Keratinocyte (primary cell): ENCODE measurements around the gene ASTN2. TPM values are rescaled to one million over a fixed set of nuclear protein-coding genes. Genes with fewer than 3 reads are reported as not detected.

Experiments used
- DNase-seq: peaks from one replicate; pipeline ENCODE4 v3.0.0-alpha.2; 2011; ENCODE audit warnings: low read depth, missing footprints, low spot score
- FAIRE-seq: peaks from 2 replicates; lab custom pipeline; 2011; peaks lifted over from hg19 to GRCh38; lab: Jason Lieb, UNC
- H2AFZ ChIP-seq: 2 replicates; pipeline ENCODE4 v1.6.0; 2012; ENCODE audit warnings: low read length, control low read depth, inconsistent platforms; ENCODE audit not compliant: control insufficient read depth
- H3K27ac ChIP-seq: 2 replicates; pipeline ENCODE4 v1.5.1; 2011; ENCODE audit warnings: low read length; ENCODE audit not compliant: control insufficient read depth, insufficient read depth
- H3K27me3 ChIP-seq: 3 replicates; pipeline ENCODE4 v1.6.0; 2011; ENCODE audit warnings: low read length; ENCODE audit not compliant: control insufficient read depth, insufficient read depth; ENCODE audit errors: extremely low read depth
- H3K36me3 ChIP-seq, 2 experiments: 2 replicates in 1 of 2; 3 replicates in 1 of 2; pipeline ENCODE4 v1.5.1; 2011; ENCODE audit warnings: low read length in 2 of 2, mild to moderate bottlenecking in 1 of 2; ENCODE audit not compliant: control insufficient read depth in 2 of 2, insufficient read depth in 2 of 2; ENCODE audit errors: extremely low read depth in 1 of 2
- H3K4me1 ChIP-seq: 3 replicates; pipeline ENCODE4 v1.5.1; 2011; ENCODE audit warnings: low read length; ENCODE audit not compliant: control insufficient read depth, insufficient read depth; ENCODE audit errors: extremely low read depth
- H3K4me2 ChIP-seq: 3 replicates; pipeline ENCODE4 v1.6.0; 2011; ENCODE audit warnings: low read depth, low read length; ENCODE audit not compliant: control insufficient read depth, insufficient read depth; ENCODE audit errors: extremely low read depth
- H3K4me3 ChIP-seq, 3 experiments: fragments of 200-600 bp in 1 of 3; sonication (generic) in 1 of 3; 2 replicates in 2 of 3; 3 replicates in 1 of 3; pipeline ENCODE4 v1.5.1; 2011 to 2016; ENCODE audit warnings: low read length in 3 of 3, mild to moderate bottlenecking in 3 of 3, control low read depth in 2 of 3, inconsistent platforms in 1 of 3, low read depth in 1 of 3, mixed read lengths in 1 of 3, mixed run types in 1 of 3, moderate library complexity in 1 of 3; ENCODE audit not compliant: control insufficient read depth in 2 of 3, insufficient read depth in 2 of 3; ENCODE audit errors: extremely low read depth in 1 of 3
- H3K79me2 ChIP-seq: 2 replicates; pipeline ENCODE4 v1.6.0; 2012; ENCODE audit warnings: low read length; ENCODE audit not compliant: control insufficient read depth, insufficient read depth
- H3K9ac ChIP-seq: 3 replicates; pipeline ENCODE4 v1.6.0; 2011; ENCODE audit warnings: low read length; ENCODE audit not compliant: control insufficient read depth, insufficient read depth; ENCODE audit errors: extremely low read depth
- H3K9me1 ChIP-seq: 3 replicates; pipeline ENCODE4 v1.6.0; 2011; ENCODE audit warnings: low read length; ENCODE audit not compliant: control insufficient read depth, insufficient read depth; ENCODE audit errors: extremely low read depth
- H3K9me3 ChIP-seq: 2 replicates; pipeline ENCODE4 v1.5.1; 2012; ENCODE audit warnings: low read depth, low read length; ENCODE audit not compliant: control insufficient read depth
- H4K20me1 ChIP-seq: 3 replicates; pipeline ENCODE4 v1.6.0; 2011; ENCODE audit warnings: low read length; ENCODE audit not compliant: control insufficient read depth, insufficient read depth; ENCODE audit errors: extremely low read depth
- CTCF ChIP-seq, 3 experiments: IDR thresholded peaks in 1 of 3; conservative IDR thresholded peaks in 1 of 3; optimal IDR thresholded peaks in 1 of 3; 2 replicates in 2 of 3; 3 replicates in 1 of 3; pipeline versions ENCODE3 to v1.5.1; 2011; ENCODE audit warnings: low read length in 3 of 3, mild to moderate bottlenecking in 3 of 3, moderate library complexity in 2 of 3, control low read depth in 1 of 3, inconsistent platforms in 1 of 3; ENCODE audit not compliant: insufficient read depth in 2 of 3; ENCODE audit errors: extremely low read depth in 1 of 3
- EZH2 ChIP-seq: IDR thresholded peaks from one replicate; pipeline ENCODE4 v1.6.1; 2012; ENCODE audit warnings: inconsistent platforms, mild to moderate bottlenecking, low read length, moderate library complexity
- dilution Hi-C: fragments of 300-500 bp; cut with MboI; formaldehyde crosslinking; loops from one replicate; pipeline ENCODE4 v1.7.0; 2020; ENCODE audit warnings: low sequenced_read_pairs; ENCODE audit not compliant: extremely low pct_ligation_motif_present
- polyA plus RNA-seq, 5 experiments: library from polyadenylated mRNA; depleted of rRNA in 3 of 5; stranded (reverse) in 3 of 5; stranded (forward) in 1 of 5; unstranded in 1 of 5; fragments of >200 nt; gene quantifications; 1 replicate in 1 of 5; 2 replicates in 3 of 5; 3 replicates in 1 of 5; pipeline versions ENCODE4 v1.2.1 to v1.2.3, GENCODE V29; 2011 to 2012; ENCODE audit warnings: missing spikeins in 2 of 5, low read depth in 1 of 5, low replicate concordance in 1 of 5

The ASTN2 gene
- polyA plus RNA-seq, 1 donor (not counting 4 experiments of a cell fraction or from before 2014, with no cell fraction given), result 0.31 TPM

- dilution Hi-C loops, result no loop called here
- TF ChIP-seq CTCF (optimal IDR thresholded peaks at IDR 0.05 in 1 of 3, IDR thresholded peaks at IDR 0.05 in 1 of 3, conservative IDR thresholded peaks at IDR 0.05 in 1 of 3; ENCODE audit: extremely low read depth in 1 of 3, insufficient read depth in 2 of 3, low read length in 3 of 3) (no peak), EZH2 (no peak)
- peak overlapping the region; percentile 4 for H3K4me2 ChIP-seq
- H3K79me2 ChIP-seq, result peaks cover 39% of the 10 kb centered on the region
- H3K36me3 ChIP-seq, result peaks cover 17 to 24% of the 10 kb centered on the region in 2 experiments
- DNase-seq (no peak), FAIRE-seq (peak; percentile 9)
- no peaks in the 10 kb centered on the region for H3K27me3 ChIP-seq
- no peak overlapping the region for H2AFZ ChIP-seq
- H4K20me1 ChIP-seq, result no peaks in the 10 kb centered on the region
- no peaks in the 10 kb centered on the region for H3K9me1 ChIP-seq
- H3K4me1 ChIP-seq, result peaks cover 40% of the 10 kb centered on the region
- peak overlapping the region; percentile 5 for H3K27ac ChIP-seq
- no peaks in the 10 kb centered on the region for H3K9me3 ChIP-seq
- H3K4me3 ChIP-seq, result no peak overlapping the region
- no peak overlapping the region for H3K9ac ChIP-seq
Measured at GRCh38 chr9:116700882-116701865, 713.7 kb downstream of the ASTN2 start.

GRCh38 chr9:116700279-116700678 lies 714.6 kb downstream of the ASTN2 start:
- Histone ChIP-seq H3K4me2 (no peak overlapping the region), H3K9me1 (no peaks in the 10 kb centered on the region), H4K20me1 (no peaks in the 10 kb centered on the region), H3K9ac (no peak overlapping the region), H3K27ac (no peak overlapping the region), H3K9me3 (no peaks in the 10 kb centered on the region), H3K4me3 (no peak overlapping the region), H3K79me2 (peaks cover 46% of the 10 kb centered on the region), H2AFZ (no peak overlapping the region), H3K27me3 (no peaks in the 10 kb centered on the region), H3K4me1 (peaks cover 40% of the 10 kb centered on the region), H3K36me3 (peaks cover 17 to 24% of the 10 kb centered on the region in 2 experiments)
- DNase-seq (no peak), FAIRE-seq (no peak)
- TF ChIP-seq EZH2 (no peak), CTCF (optimal IDR thresholded peaks at IDR 0.05 in 1 of 3, IDR thresholded peaks at IDR 0.05 in 1 of 3, conservative IDR thresholded peaks at IDR 0.05 in 1 of 3; ENCODE audit: extremely low read depth in 1 of 3, insufficient read depth in 2 of 3, low read length in 3 of 3) (no peak)
- dilution Hi-C loops, result no loop called here
